Stimulated activated naive CD8-positive, alpha-beta T cell treated with anti-CD3 and anti-CD28 coated beads, Interleukin-15, Interleukin-2, amounts not matched to agents 100 U/mL and 50 U/mL, for 24 hours (primary cell): ENCODE measurements around the gene SLC24A5.

Source experiments
- ATAC-seq: fragments of 150-1000 bp; cut with Tn5 transposase; one replicate; pipeline ENCODE4 v1.10.0; 2021
- DNase-seq: peaks from one replicate; pipeline ENCODE4 v3.0.0; 2021

The SLC24A5 gene

GRCh38 chr15:48112242-48112641 lies 8.5 kb upstream of the SLC24A5 start:
- ATAC-seq (no peak), DNase-seq (no peak)

GRCh38 chr15:48119277-48119676 lies 1.5 kb upstream of the SLC24A5 start:
- DNase-seq, result no peak
- ATAC-seq, result no peak

- no peak for DNase-seq
Observed at GRCh38 chr15:48121849-48122248, 1.1 kb downstream of the SLC24A5 start.

GRCh38 chr15:48126667-48127355 lies 6.0 kb downstream of the SLC24A5 start:
- DNase-seq (no peak), ATAC-seq (peak; percentile 19)

More at GRCh38 chr15:48121849-48122248, 1.1 kb downstream of the SLC24A5 start:
- no peak for ATAC-seq

GRCh38 chr15:48131324-48131723 lies 10.5 kb downstream of the SLC24A5 start:
- DNase-seq (no peak), ATAC-seq (no peak)

- ATAC-seq (no peak), DNase-seq (no peak)
Observed at GRCh38 chr15:48132874-48133273, 12.1 kb downstream of the SLC24A5 start.

- ATAC-seq (no peak), DNase-seq (no peak)
Observed at GRCh38 chr15:48143856-48144255, 23.1 kb downstream of the SLC24A5 start.

GRCh38 chr15:48144889-48145288 lies 24.1 kb downstream of the SLC24A5 start:
- DNase-seq, result no peak
- no peak for ATAC-seq

- ATAC-seq, result no peak
- no peak for DNase-seq
Observed at GRCh38 chr15:48145923-48146322, 25.1 kb downstream of the SLC24A5 start.

GRCh38 chr15:48147358-48147757 lies 26.6 kb downstream of the SLC24A5 start:
- no peak for ATAC-seq

GRCh38 chr15:48149858-48150257 lies 29.1 kb downstream of the SLC24A5 start:
- ATAC-seq (no peak), DNase-seq (no peak)

More at GRCh38 chr15:48147358-48147757, 26.6 kb downstream of the SLC24A5 start:
- DNase-seq, result no peak

GRCh38 chr15:48153526-48153925 lies 32.7 kb downstream of the SLC24A5 start:
- no peak for ATAC-seq

GRCh38 chr15:48168616-48169015 lies 47.8 kb downstream of the SLC24A5 start:
- DNase-seq, result no peak
- ATAC-seq, result no peak

More at GRCh38 chr15:48153526-48153925, 32.7 kb downstream of the SLC24A5 start:
- DNase-seq, result no peak

- ATAC-seq (no peak), DNase-seq (no peak)
Observed at GRCh38 chr15:48170981-48171380, 50.2 kb downstream of the SLC24A5 start.

GRCh38 chr15:48175126-48175525 lies 54.3 kb downstream of the SLC24A5 start:
- ATAC-seq (no peak), DNase-seq (no peak)

- DNase-seq (no peak), ATAC-seq (no peak)
Observed at GRCh38 chr15:48176112-48176511, 55.3 kb downstream of the SLC24A5 start.

- DNase-seq, result no peak
- no peak for ATAC-seq
Observed at GRCh38 chr15:48176957-48177356, 56.2 kb downstream of the SLC24A5 start.

- peak; percentile 67 for ATAC-seq
- DNase-seq, result no peak
Observed at GRCh38 chr15:48177383-48177765, 56.6 kb downstream of the SLC24A5 start.

- peak; percentile 80 for ATAC-seq
- peak; percentile 79 for DNase-seq
Observed at GRCh38 chr15:48177766-48178647, 57.2 kb downstream of the SLC24A5 start, which contains the start of gene MYEF2. Gene MYEF2, minus strand, starts transcription at chr15:48178295. Its CDS starts 58 bp downstream, at chr15:48178237.

GRCh38 chr15:48178648-48178931 lies 57.8 kb downstream of the SLC24A5 start:
- no peak for DNase-seq
- ATAC-seq, result no peak

- ATAC-seq (no peak), DNase-seq (no peak)
Observed at GRCh38 chr15:48182749-48183148, 62.0 kb downstream of the SLC24A5 start.

- no peak for DNase-seq
- ATAC-seq, result no peak
Observed at GRCh38 chr15:48185529-48185928, 64.7 kb downstream of the SLC24A5 start.

- ATAC-seq, result no peak
- DNase-seq, result no peak
Observed at GRCh38 chr15:48186271-48186670, 65.5 kb downstream of the SLC24A5 start.
